HCT116 (cell line): ENCODE results near the gene EXD3. TPM values are rescaled to one million over a fixed set of nuclear protein-coding genes. Genes with fewer than 3 reads are reported as not detected.

Source experiments
- ATAC-seq: fragments of 200-7000 bp; cut with Tn5 transposase; 2 replicates; pipeline ENCODE4 v1.9.1; 2020; ENCODE audit warnings: mild to moderate bottlenecking, moderate library complexity
- BruUV-seq: library from RNA; stranded (reverse); fragments of 400-500 nt; replicated peaks from 2 replicates; lab custom pipeline; 2021; lab: Mats Ljungman, UMichigan
- CTCF ChIA-PET: fragments of 300-600 bp; sonication (Branson Sonifier 250); formaldehyde crosslinking; loops from one replicate; lab custom pipeline; 2021; ENCODE audit warnings: antibody characterized with exemption; lab: Charles Lee
- POLR2A ChIA-PET: fragments of 300-600, 350-600 bp; sonication (Branson Sonifier 250); formaldehyde crosslinking; loops from one replicate; lab custom pipeline; 2021; ENCODE audit warnings: antibody characterized with exemption; lab: Charles Lee
- RAD21 ChIA-PET, 2 experiments: fragments of 300-600 bp; sonication (Branson Sonifier 250); formaldehyde crosslinking; loops; one replicate each; lab custom pipeline; 2023; ENCODE audit warnings: low total read pairs in 2 of 2; ENCODE audit not compliant: uncharacterized antibody in 2 of 2, unreplicated experiment in 2 of 2, low non-redundant PET in 1 of 2; lab: Charles Lee
- DNase-seq: peaks from one replicate; pipeline ENCODE4 v3.0.0-alpha.2; 2010; ENCODE audit warnings: low read depth, low spot score
- H2AFZ ChIP-seq: fragments of 200-600 bp; shearing (Covaris generic), sonication (generic); 2 replicates; pipeline ENCODE4 v1.6.1; 2017; ENCODE audit warnings: low read depth, mixed run types, mixed read lengths, antibody characterized with exemption, low read length; ENCODE audit not compliant: poor library complexity, severe bottlenecking
- H3K27ac ChIP-seq: 2 replicates; pipeline ENCODE4 v1.5.1; 2012; ENCODE audit warnings: low read depth, low read length
- H3K27me3 ChIP-seq: fragments of 200-600 bp; sonication (generic); 2 replicates; pipeline ENCODE4 v1.6.1; 2016; ENCODE audit warnings: mixed run types, low read length, mixed read lengths; ENCODE audit not compliant: insufficient read depth
- H3K36me3 ChIP-seq, 2 experiments: fragments of 200-500 bp in 1 of 2; fragments of 200-600 bp in 1 of 2; sonication (Bioruptor generic) in 1 of 2; sonication (generic) in 1 of 2; 2 replicates each; pipeline versions ENCODE4 v1.5.1 to v1.6.1; 2014 to 2016; ENCODE audit warnings: low read length in 2 of 2, inconsistent platforms in 1 of 2, mixed read lengths in 1 of 2, mixed run types in 1 of 2; ENCODE audit not compliant: insufficient read depth in 2 of 2, control insufficient read depth in 1 of 2
- H3K4me1 ChIP-seq, 2 experiments: fragments of 200-600 bp in 1 of 2; sonication (generic) in 1 of 2; 2 replicates each; pipeline versions ENCODE4 v1.5.1 to v1.6.1; 2012 to 2017; ENCODE audit warnings: low read length in 2 of 2, inconsistent platforms in 1 of 2, mild to moderate bottlenecking in 1 of 2, mixed read lengths in 1 of 2, mixed run types in 1 of 2, moderate library complexity in 1 of 2; ENCODE audit not compliant: insufficient read depth in 2 of 2, control insufficient read depth in 1 of 2
- H3K4me2 ChIP-seq: fragments of 200-600 bp; sonication (generic); 2 replicates; pipeline ENCODE4 v1.6.1; 2017; ENCODE audit warnings: mixed run types, low read length, mixed read lengths
- H3K4me3 ChIP-seq, 2 experiments: fragments of 200-600 bp in 1 of 2; sonication (generic) in 1 of 2; replicated peaks in 1 of 2; 2 replicates each; pipeline ENCODE4 v1.5.1; 2011 to 2016; ENCODE audit warnings: low read length in 2 of 2, control low read depth in 1 of 2, low read depth in 1 of 2, mild to moderate bottlenecking in 1 of 2, mixed read lengths in 1 of 2, mixed run types in 1 of 2
- H3K79me2 ChIP-seq: fragments of 200-600 bp; sonication (generic); 2 replicates; pipeline ENCODE4 v1.6.1; 2017; ENCODE audit warnings: mild to moderate bottlenecking, mixed run types, low read length, moderate library complexity, mixed read lengths; ENCODE audit not compliant: insufficient read depth
- H3K9ac ChIP-seq: fragments of 200-600 bp; sonication (generic); 2 replicates; pipeline ENCODE4 v1.6.1; 2016; ENCODE audit warnings: low read length, mixed read lengths
- H3K9me2 ChIP-seq: fragments of 200-600 bp; sonication (generic), shearing (Covaris generic); 2 replicates; pipeline ENCODE4 v1.6.1; 2017; ENCODE audit warnings: mixed run types, mild to moderate bottlenecking, moderate library complexity; ENCODE audit not compliant: insufficient read depth
- H3K9me3 ChIP-seq, 2 experiments: fragments of 200-500 bp in 1 of 2; fragments of 200-600 bp in 1 of 2; sonication (Bioruptor generic) in 1 of 2; sonication (generic) in 1 of 2; 2 replicates each; pipeline ENCODE4 v1.6.1; 2014 to 2017; ENCODE audit warnings: low read length in 2 of 2, mixed read lengths in 2 of 2, inconsistent platforms in 1 of 2, low read depth in 1 of 2, mild to moderate bottlenecking in 1 of 2, mixed run types in 1 of 2, moderate library complexity in 1 of 2; ENCODE audit not compliant: control insufficient read depth in 1 of 2, insufficient read depth in 1 of 2
- H4K20me1 ChIP-seq: fragments of 200-600 bp; sonication (generic), shearing (Covaris generic); 2 replicates; pipeline ENCODE4 v1.6.1; 2017; ENCODE audit warnings: mixed run types, mild to moderate bottlenecking, moderate library complexity; ENCODE audit not compliant: insufficient read depth
- ATF3 ChIP-seq: IDR thresholded peaks from 2 replicates; pipeline ENCODE4 v1.6.1; 2012
- CBX3 ChIP-seq: IDR thresholded peaks from 2 replicates; pipeline ENCODE4 v1.6.1; 2012; ENCODE audit warnings: low read depth
- CEBPB ChIP-seq: IDR thresholded peaks from 2 replicates; pipeline ENCODE4 v1.6.1; 2012; ENCODE audit warnings: low read depth
- CTCF ChIP-seq, 3 experiments: fragments of 200-600 bp in 1 of 3; sonication (generic) in 1 of 3; IDR thresholded peaks in 2 of 3; conservative IDR thresholded peaks in 1 of 3; 2 replicates each; pipeline ENCODE4 v1.5.1; 2012 to 2017; ENCODE audit warnings: low read depth in 2 of 3, low read length in 2 of 3, antibody characterized with exemption in 1 of 3, borderline replicate concordance in 1 of 3, control low read depth in 1 of 3, mild to moderate bottlenecking in 1 of 3, mixed read lengths in 1 of 3, mixed run types in 1 of 3, moderate library complexity in 1 of 3; ENCODE audit not compliant: insufficient read depth in 1 of 3
- EGR1 ChIP-seq: IDR thresholded peaks from 2 replicates; pipeline ENCODE4 v1.6.1; 2012; ENCODE audit warnings: low read depth
- EZH2 ChIP-seq: fragments of 200-600 bp; sonication (generic); IDR thresholded peaks from 2 replicates; pipeline ENCODE4 v1.6.1; 2017; ENCODE audit warnings: antibody characterized with exemption, mixed run types
- EZH2phosphoT487 ChIP-seq: fragments of 200-600 bp; IDR thresholded peaks from 2 replicates; pipeline ENCODE4 v1.6.1; 2018; ENCODE audit warnings: antibody characterized with exemption, borderline replicate concordance
- JUND ChIP-seq: IDR thresholded peaks from 2 replicates; pipeline ENCODE4 v1.6.1; 2012
- MAX ChIP-seq: IDR thresholded peaks from 2 replicates; pipeline ENCODE4 v1.6.1; 2012
- POLR2A ChIP-seq: IDR thresholded peaks from 2 replicates; pipeline ENCODE4 v1.7.0; 2011; ENCODE audit warnings: borderline replicate concordance; ENCODE audit not compliant: insufficient read depth, insufficient read length; ENCODE audit errors: extremely low read depth
- RAD21 ChIP-seq: IDR thresholded peaks from 2 replicates; pipeline ENCODE4 v1.6.1; 2012; ENCODE audit warnings: low read depth, mild to moderate bottlenecking
- REST ChIP-seq: IDR thresholded peaks from 2 replicates; pipeline ENCODE4 v1.6.1; 2012; ENCODE audit warnings: low read depth
- SIN3A ChIP-seq: IDR thresholded peaks from 2 replicates; pipeline ENCODE4 v1.6.1; 2012; ENCODE audit warnings: low read depth
- SP1 ChIP-seq: IDR thresholded peaks from 2 replicates; pipeline ENCODE4 v1.6.1; 2012; ENCODE audit warnings: low read depth
- SRF ChIP-seq: IDR thresholded peaks from 2 replicates; pipeline ENCODE4 v1.6.1; 2012; ENCODE audit warnings: low read depth
- TCF7L2 ChIP-seq: IDR thresholded peaks from 2 replicates; pipeline ENCODE4 v1.7.0; 2011; ENCODE audit warnings: borderline replicate concordance, inconsistent platforms; ENCODE audit not compliant: insufficient read depth, insufficient read length; ENCODE audit errors: extremely low read depth
- YY1 ChIP-seq: IDR thresholded peaks from 2 replicates; pipeline ENCODE4 v1.6.1; 2011; ENCODE audit warnings: low read length, low read depth, moderate library complexity, mild to moderate bottlenecking; ENCODE audit not compliant: insufficient replicate concordance; ENCODE audit errors: extremely low read depth
- ZFX ChIP-seq: fragments of 450-650 bp; IDR thresholded peaks from 2 replicates; pipeline ENCODE4 v1.6.1; 2017
- intact Hi-C: fragments of 100-400 bp; cut with micrococcal nuclease; formaldehyde crosslinking; loops from 2 replicates; pipeline ENCODE4 v1.10.0; 2022
- total RNA-seq: library from RNA; stranded (reverse); gene quantifications from one replicate; pipeline ENCODE4 v1.2.1, GENCODE V29; 2021; ENCODE audit not compliant: unreplicated experiment

The EXD3 gene
- total RNA-seq, 1 experiment from 2014 or later, result 25.4 TPM

- no peak for TF ChIP-seq REST
- TF ChIP-seq SIN3A, result no peak
- no peak for TF ChIP-seq CTCF (IDR thresholded peaks at IDR 0.05 in 2 of 3, conservative IDR thresholded peaks at IDR 0.05 in 1 of 3; ENCODE audit: borderline replicate concordance in 1 of 3, insufficient read depth in 1 of 3, low read depth in 2 of 3, low read length in 2 of 3)
- TF ChIP-seq CEBPB, result no peak
- TF ChIP-seq RAD21, result no peak
- TF ChIP-seq CBX3, result no peak
- no peak for TF ChIP-seq ZFX
- TF ChIP-seq TCF7L2, result no peak
These were observed 117.2 kb downstream of the EXD3 start (continued) for GRCh38 chr9:137305798-137306065.

- Histone ChIP-seq H3K4me2 (no peak overlapping the region), H3K9ac (no peak overlapping the region), H3K79me2 (peaks cover 11% of the 10 kb centered on the region), H3K27me3 (no peaks in the 10 kb centered on the region), H3K4me3 (no peak overlapping the region), H2AFZ (no peak overlapping the region), H3K27ac (no peak overlapping the region; the same call in 1 of the 2 replicates), H3K36me3 (no peaks in the 10 kb centered on the region), H3K4me1 (peaks cover 8 to 48% of the 10 kb centered on the region in 2 experiments), H3K9me2 (no peaks in the 10 kb centered on the region), H4K20me1 (peaks cover 2% of the 10 kb centered on the region; the same call in 1 of the 2 replicates), H3K9me3 (no peaks in the 10 kb centered on the region)
- POLR2A ChIA-PET, result no interaction called here
- DNase-seq (no peak), ATAC-seq (peak; percentile 15; the same call in 1 of the 2 replicates)
- RAD21 ChIA-PET, result no interaction called here
- BruUV-seq, result no TSS peak
- intact Hi-C loops, result no loop called here
- CTCF ChIA-PET, result no interaction called here
- TF ChIP-seq JUND (no peak), CTCF (IDR thresholded peaks at IDR 0.05 in 2 of 3, conservative IDR thresholded peaks at IDR 0.05 in 1 of 3; ENCODE audit: borderline replicate concordance in 1 of 3, insufficient read depth in 1 of 3, low read depth in 2 of 3, low read length in 2 of 3) (no peak), EGR1 (no peak), YY1 (no peak), SP1 (no peak), TCF7L2 (no peak), EZH2 (no peak), SIN3A (no peak), ATF3 (no peak), ZFX (no peak), SRF (no peak), EZH2phosphoT487 (no peak), POLR2A (no peak), MAX (no peak)
These were observed 117.7 kb downstream of the EXD3 start for GRCh38 chr9:137305060-137305797.
